H9 (cell line): ENCODE measurements around the gene DNAJA2. TPM values are rescaled to one million over a fixed set of nuclear protein-coding genes. Genes with fewer than 3 reads are reported as not detected.
A peak's percentile ranks its signal among the peaks of the same experiment; 100 is the strongest.

Experiments used
- DNase-seq: peaks from one replicate; pipeline ENCODE4 v3.0.0-alpha.2; 2017
- H2AFZ ChIP-seq: one replicate; pipeline ENCODE4 v1.6.1; 2013; ENCODE audit warnings: mild to moderate bottlenecking, low read length, control low read depth, moderate library complexity
- H2AK5ac ChIP-seq: 2 replicates; pipeline ENCODE4 v1.6.1; 2013; ENCODE audit warnings: low read length, control low read depth, mixed read lengths; ENCODE audit not compliant: insufficient read length
- H2BK120ac ChIP-seq: one replicate; pipeline ENCODE4 v1.6.1; 2013; ENCODE audit warnings: low read depth, mild to moderate bottlenecking, low read length, control low read depth, inconsistent platforms; ENCODE audit not compliant: poor library complexity, severe bottlenecking
- H2BK12ac ChIP-seq: 2 replicates; pipeline ENCODE4 v1.6.1; 2013; ENCODE audit warnings: low read length, control low read depth, mixed read lengths, low read depth; ENCODE audit not compliant: insufficient read length
- H2BK15ac ChIP-seq: 2 replicates; pipeline ENCODE4 v1.6.1; 2013; ENCODE audit warnings: low read depth, low read length, control low read depth
- H2BK20ac ChIP-seq: one replicate; pipeline ENCODE4 v1.6.1; 2013; ENCODE audit warnings: low read depth, mild to moderate bottlenecking, low read length, control low read depth, inconsistent platforms; ENCODE audit not compliant: poor library complexity, severe bottlenecking
- H2BK5ac ChIP-seq: 2 replicates; pipeline ENCODE4 v1.6.1; 2013; ENCODE audit warnings: low read length, control low read depth, mixed read lengths; ENCODE audit not compliant: insufficient read length
- H3K14ac ChIP-seq: 2 replicates; pipeline ENCODE4 v1.6.1; 2013; ENCODE audit warnings: low read length, control low read depth; ENCODE audit not compliant: insufficient read depth
- H3K18ac ChIP-seq: 2 replicates; pipeline ENCODE4 v1.6.1; 2013; ENCODE audit warnings: low read depth, mild to moderate bottlenecking, mixed read lengths, low read length, control low read depth; ENCODE audit not compliant: insufficient read length
- H3K23ac ChIP-seq: 2 replicates; pipeline ENCODE4 v1.6.1; 2013; ENCODE audit warnings: low read length, control low read depth, mixed read lengths, low read depth; ENCODE audit not compliant: insufficient read length
- H3K23me2 ChIP-seq: 2 replicates; pipeline ENCODE4 v1.6.1; 2013; ENCODE audit warnings: low read depth, mild to moderate bottlenecking, mixed read lengths, low read length, control low read depth; ENCODE audit not compliant: insufficient read length, poor library complexity, severe bottlenecking
- H3K27ac ChIP-seq: 2 replicates; pipeline ENCODE4 v1.5.1; 2013; ENCODE audit warnings: low read length, control low read depth, mixed read lengths, low read depth; ENCODE audit not compliant: insufficient read length
- H3K27me3 ChIP-seq: 2 replicates; pipeline ENCODE4 v1.6.1; 2013; ENCODE audit warnings: low read length, control low read depth, inconsistent platforms; ENCODE audit not compliant: insufficient read depth
- H3K4ac ChIP-seq: 2 replicates; pipeline ENCODE4 v1.6.1; 2013; ENCODE audit warnings: low read depth, mild to moderate bottlenecking, control low read depth, inconsistent platforms, low read length, moderate library complexity
- H3K4me1 ChIP-seq: 2 replicates; pipeline ENCODE4 v1.6.1; 2013; ENCODE audit warnings: low read length, control low read depth, inconsistent platforms; ENCODE audit not compliant: insufficient read depth
- H3K4me2 ChIP-seq: 2 replicates; pipeline ENCODE4 v1.6.1; 2013; ENCODE audit warnings: low read length, control low read depth, mixed read lengths; ENCODE audit not compliant: insufficient read length, insufficient read depth
- H3K56ac ChIP-seq: 2 replicates; pipeline ENCODE4 v1.6.1; 2013; ENCODE audit warnings: low read depth, mild to moderate bottlenecking, mixed read lengths, low read length, control low read depth; ENCODE audit not compliant: insufficient read length
- H3K79me1 ChIP-seq: 2 replicates; pipeline ENCODE4 v1.6.1; 2013; ENCODE audit warnings: low read depth, mild to moderate bottlenecking, moderate library complexity, low read length, control low read depth, inconsistent platforms; ENCODE audit not compliant: insufficient read depth, poor library complexity, severe bottlenecking
- H3K79me2 ChIP-seq: 2 replicates; pipeline ENCODE4 v1.6.1; 2013; ENCODE audit warnings: low read length, control low read depth, inconsistent platforms; ENCODE audit not compliant: insufficient read depth
- H3K9ac ChIP-seq: 2 replicates; pipeline ENCODE4 v1.6.1; 2013; ENCODE audit warnings: low read length, control low read depth, mixed read lengths; ENCODE audit not compliant: insufficient read length; ENCODE audit errors: extremely low read depth
- H3K9me3 ChIP-seq: one replicate; pipeline ENCODE4 v1.6.1; 2013; ENCODE audit warnings: low read depth, low read length, inconsistent platforms; ENCODE audit not compliant: control insufficient read depth
- H3T11ph ChIP-seq: one replicate; pipeline ENCODE4 v1.6.1; 2013; ENCODE audit warnings: mild to moderate bottlenecking, low read length, control low read depth, inconsistent platforms
- H4K20me1 ChIP-seq: one replicate; pipeline ENCODE4 v1.6.1; 2013; ENCODE audit not compliant: control insufficient read depth, insufficient read length, insufficient read depth
- H4K5ac ChIP-seq: 2 replicates; pipeline ENCODE4 v1.6.1; 2013; ENCODE audit warnings: low read depth, mild to moderate bottlenecking, mixed read lengths, low read length, control low read depth; ENCODE audit not compliant: insufficient read length
- H4K8ac ChIP-seq: replicated peaks from 2 replicates; pipeline ENCODE4 v1.6.1; 2013; ENCODE audit warnings: low read length, control low read depth, mixed read lengths, low read depth; ENCODE audit not compliant: insufficient read length
- H4K91ac ChIP-seq: 2 replicates; pipeline ENCODE4 v1.6.1; 2013; ENCODE audit warnings: low read depth, mild to moderate bottlenecking, moderate library complexity, mixed read lengths, low read length, control low read depth; ENCODE audit not compliant: insufficient read length
- H3K27ac Mint-ChIP-seq, 3 experiments: 2 replicates in 2 of 3; 3 replicates in 1 of 3; pipeline ENCODE4 v1.8.0; 2020 to 2021; ENCODE audit warnings: mixed read lengths in 3 of 3, mild to moderate bottlenecking in 1 of 3, moderate library complexity in 1 of 3
- H3K27me3 Mint-ChIP-seq: 2 replicates; pipeline ENCODE4 v1.8.0; 2021; ENCODE audit warnings: low read depth, mild to moderate bottlenecking, moderate library complexity, mixed read lengths
- H3K36me3 Mint-ChIP-seq, 3 experiments: 2 replicates in 2 of 3; 3 replicates in 1 of 3; pipeline ENCODE4 v1.8.0; 2020 to 2021; ENCODE audit warnings: low read depth in 3 of 3, mixed read lengths in 3 of 3; ENCODE audit not compliant: insufficient read depth in 1 of 3
- H3K4me1 Mint-ChIP-seq, 2 experiments: 2 replicates each; pipeline ENCODE4 v1.8.0; 2020; ENCODE audit warnings: mixed read lengths in 2 of 2
- H3K4me3 Mint-ChIP-seq, 2 experiments: 2 replicates in 1 of 2; 3 replicates in 1 of 2; pipeline ENCODE4 v1.8.0; 2020 to 2021; ENCODE audit warnings: mild to moderate bottlenecking in 2 of 2, mixed read lengths in 2 of 2, moderate library complexity in 1 of 2
- H3K9me3 Mint-ChIP-seq, 2 experiments: 2 replicates in 1 of 2; 3 replicates in 1 of 2; pipeline ENCODE4 v1.8.0; 2020; ENCODE audit warnings: mild to moderate bottlenecking in 2 of 2, mixed read lengths in 2 of 2, moderate library complexity in 1 of 2
- CTCF ChIP-seq: fragments of 200-600 bp; sonication (generic); conservative IDR thresholded peaks from 3 replicates; pipeline ENCODE4 v1.8.0; 2021; ENCODE audit warnings: antibody characterized with exemption, mild to moderate bottlenecking
- WGBS: extraction: QIAGEN DNeasy Blood & Tissue Kit; methylation state at CpG from one replicate; pipeline ENCODE4 v1.1.7; 2013; ENCODE audit warnings: missing lambda C conversion rate, low lambda C conversion rate, mixed read lengths; ENCODE audit not compliant: insufficient read length; ENCODE audit errors: extremely low coverage; 5-methylcytosine and 5-hydroxymethylcytosine counted together
- total RNA-seq: library from RNA; stranded (reverse); gene quantifications from 2 replicates; pipeline ENCODE4 v1.2.1, GENCODE V29; 2021

The DNAJA2 gene
- total RNA-seq, 1 experiment from 2014 or later, result 102 TPM

GRCh38 chr16:46954562-46954961 is 18.9 kb downstream of the DNAJA2 start:
- H3K4me3 Mint-ChIP-seq, result no peak overlapping the region
- H3K27ac Mint-ChIP-seq, result peak overlapping the region in 1 of 3 experiments; percentile 82; a peak in 2 of 7 replicates
- Histone ChIP-seq H3T11ph (no peak overlapping the region), H3K23ac (no peak overlapping the region), H3K79me1 (no peaks in the 10 kb centered on the region), H4K20me1 (no peaks in the 10 kb centered on the region), H3K23me2 (no peaks in the 10 kb centered on the region), H3K4me1 (no peaks in the 10 kb centered on the region; the same call in 1 of the 2 replicates), H2AK5ac (no peak overlapping the region), H3K4me2 (no peak overlapping the region), H3K9ac (no peak overlapping the region), H3K27me3 (no peaks in the 10 kb centered on the region), H2BK5ac (no peak overlapping the region), H4K5ac (no peak overlapping the region), H3K9me3 (no peaks in the 10 kb centered on the region), H4K91ac (no peak overlapping the region), H2BK12ac (no peak overlapping the region), H2BK15ac (no peak overlapping the region), H2BK120ac (no peak overlapping the region), H3K14ac (no peak overlapping the region), H3K56ac (no peak overlapping the region), H3K4ac (no peak overlapping the region), H2AFZ (no peak overlapping the region), H3K27ac (no peak overlapping the region), H3K79me2 (no peaks in the 10 kb centered on the region), H2BK20ac (no peak overlapping the region), H3K18ac (no peak overlapping the region), H4K8ac (no peak overlapping the region)
- H3K9me3 Mint-ChIP-seq, result no peaks in the 10 kb centered on the region
- WGBS, result no CpG with 5 or more reads among the region's 5 CpGs
- peaks cover 30 to 53% (median 37%) of the 10 kb centered on the region in 3 experiments for H3K36me3 Mint-ChIP-seq
- no peak for DNase-seq
- no peak for TF ChIP-seq CTCF
- no peaks in the 10 kb centered on the region for H3K27me3 Mint-ChIP-seq
- peaks cover 4% of the 10 kb centered on the region in 2 experiments for H3K4me1 Mint-ChIP-seq
